IMR-90 (cell line): ENCODE data around the gene PHB1. TPM values are rescaled to one million over a fixed set of nuclear protein-coding genes. Genes with fewer than 3 reads are reported as not detected.

Experiments used
- ATAC-seq: fragments of 200-7000 bp; cut with Tn5 transposase; 2 replicates; pipeline ENCODE4 v1.9.1; 2020; ENCODE audit warnings: low read depth, mild to moderate bottlenecking, moderate library complexity
- BruUV-seq: library from RNA; stranded (reverse); fragments of 400-500 nt; replicated peaks from 2 replicates; lab custom pipeline; 2021; lab: Mats Ljungman, UMichigan
- CTCF ChIA-PET: fragments of 300-600 bp; formaldehyde crosslinking; extraction: SDS; loops from one replicate; lab custom pipeline; 2021; ENCODE audit warnings: antibody characterized with exemption; lab: Yijun Ruan, JAX
- POLR2A ChIA-PET: fragments of 300-600 bp; sonication (Branson Sonifier 250); formaldehyde crosslinking; loops from one replicate; lab custom pipeline; 2022; ENCODE audit warnings: antibody characterized with exemption; ENCODE audit not compliant: unreplicated experiment; lab: Charles Lee
- DNase-seq: peaks from one replicate; pipeline ENCODE4 v3.0.0; 2013
- H2AFZ ChIP-seq: replicated peaks from 2 replicates; pipeline ENCODE3; 2013; ENCODE audit warnings: low read length, mild to moderate bottlenecking; ENCODE audit not compliant: poor library complexity
- H2AK5ac ChIP-seq: 2 replicates; pipeline ENCODE4 v1.6.1; 2013; ENCODE audit warnings: low read depth, low read length, inconsistent platforms
- H2AK9ac ChIP-seq: replicated peaks from 2 replicates; pipeline ENCODE3; 2013; ENCODE audit warnings: mild to moderate bottlenecking, low read depth, low read length, moderate library complexity; ENCODE audit not compliant: poor library complexity
- H2BK120ac ChIP-seq: 2 replicates; pipeline ENCODE4 v1.6.1; 2013; ENCODE audit warnings: low read depth, low read length, inconsistent platforms
- H2BK15ac ChIP-seq: 3 replicates; pipeline ENCODE4 v1.6.1; 2013; ENCODE audit warnings: low read depth, low read length, inconsistent platforms
- H2BK20ac ChIP-seq: 2 replicates; pipeline ENCODE4 v1.6.1; 2013; ENCODE audit warnings: low read depth, mild to moderate bottlenecking, inconsistent platforms, low read length, moderate library complexity
- H2BK5ac ChIP-seq: 2 replicates; pipeline ENCODE4 v1.6.1; 2013; ENCODE audit warnings: mild to moderate bottlenecking, low read depth, low read length, inconsistent platforms; ENCODE audit not compliant: poor library complexity, severe bottlenecking
- H3K14ac ChIP-seq: replicated peaks from 2 replicates; pipeline ENCODE4 v1.6.1; 2013; ENCODE audit warnings: low read depth, low read length, inconsistent platforms
- H3K18ac ChIP-seq: 2 replicates; pipeline ENCODE4 v1.6.1; 2013; ENCODE audit warnings: low read depth, low read length, control low read depth
- H3K23ac ChIP-seq: 2 replicates; pipeline ENCODE4 v1.6.1; 2013; ENCODE audit warnings: low read depth, low read length, inconsistent platforms
- H3K27ac ChIP-seq: 2 replicates; pipeline ENCODE4 v1.5.1; 2013; ENCODE audit warnings: mild to moderate bottlenecking, control low read depth, low read length; ENCODE audit not compliant: insufficient read depth
- H3K27me3 ChIP-seq: 2 replicates; pipeline ENCODE4 v1.6.1; 2013; ENCODE audit warnings: low read length; ENCODE audit not compliant: control insufficient read depth, insufficient read depth
- H3K36me3 ChIP-seq: 2 replicates; pipeline ENCODE4 v1.6.1; 2013; ENCODE audit warnings: low read length, mixed read lengths; ENCODE audit not compliant: control insufficient read depth, insufficient read depth
- H3K4ac ChIP-seq: 2 replicates; pipeline ENCODE4 v1.6.1; 2013; ENCODE audit warnings: low read depth, low read length, inconsistent platforms
- H3K4me1 ChIP-seq: 2 replicates; pipeline ENCODE4 v1.6.1; 2013; ENCODE audit warnings: low read length, mixed read lengths; ENCODE audit not compliant: control insufficient read depth, insufficient read depth
- H3K4me2 ChIP-seq: 2 replicates; pipeline ENCODE4 v1.6.1; 2013; ENCODE audit warnings: low read depth, mild to moderate bottlenecking, control low read depth, low read length, moderate library complexity
- H3K4me3 ChIP-seq: 2 replicates; pipeline ENCODE4 v1.5.1; 2013; ENCODE audit warnings: low read depth, mild to moderate bottlenecking, control low read depth, low read length, moderate library complexity; ENCODE audit not compliant: insufficient read depth
- H3K56ac ChIP-seq: 2 replicates; pipeline ENCODE4 v1.6.1; 2013; ENCODE audit warnings: low read length, inconsistent platforms; ENCODE audit not compliant: insufficient read depth; ENCODE audit errors: extremely low read depth
- H3K79me1 ChIP-seq, 2 experiments: 2 replicates each; pipeline ENCODE4 v1.6.1; 2013; ENCODE audit warnings: low read length in 2 of 2, inconsistent platforms in 1 of 2, low read depth in 1 of 2
- H3K9ac ChIP-seq: 2 replicates; pipeline ENCODE4 v1.6.1; 2013; ENCODE audit warnings: low read depth, low read length, control low read depth
- H3K9me1 ChIP-seq: 2 replicates; pipeline ENCODE4 v1.6.1; 2013; ENCODE audit warnings: low read length, inconsistent platforms; ENCODE audit not compliant: insufficient read depth
- H3K9me3 ChIP-seq: 2 replicates; pipeline ENCODE4 v1.6.1; 2013; ENCODE audit warnings: low read length; ENCODE audit not compliant: control insufficient read depth, insufficient read depth
- H4K20me1 ChIP-seq: 2 replicates; pipeline ENCODE4 v1.6.1; 2013; ENCODE audit warnings: low read length, inconsistent platforms; ENCODE audit not compliant: insufficient read depth
- H4K5ac ChIP-seq: 2 replicates; pipeline ENCODE4 v1.6.1; 2013; ENCODE audit warnings: mild to moderate bottlenecking, low read depth, low read length, control low read depth
- H4K8ac ChIP-seq, 2 experiments: 2 replicates each; pipeline ENCODE4 v1.6.1; 2013; ENCODE audit warnings: low read depth in 2 of 2, low read length in 2 of 2, control low read depth in 1 of 2, inconsistent platforms in 1 of 2
- H4K91ac ChIP-seq: 2 replicates; pipeline ENCODE4 v1.6.1; 2013; ENCODE audit warnings: low read depth, low read length, inconsistent platforms; ENCODE audit not compliant: insufficient read depth
- BHLHE40 ChIP-seq: fragments of 150-350 bp; IDR thresholded peaks from 2 replicates; pipeline ENCODE4 v1.6.1; 2016; ENCODE audit warnings: mild to moderate bottlenecking, low read depth, low read length
- CEBPB ChIP-seq: IDR thresholded peaks from 2 replicates; pipeline ENCODE4 v1.6.1; 2012; ENCODE audit warnings: low read depth, low read length, improper control_type of control experiment
- CHD1 ChIP-seq: IDR thresholded peaks from 2 replicates; pipeline ENCODE4 v1.6.1; 2012; ENCODE audit warnings: low read depth, low read length, improper control_type of control experiment
- FOS ChIP-seq: fragments of 150-350 bp; IDR thresholded peaks from 2 replicates; pipeline ENCODE4 v1.6.1; 2016; ENCODE audit warnings: low read depth, low read length
- MAFK ChIP-seq: IDR thresholded peaks from 2 replicates; pipeline ENCODE4 v1.6.1; 2012; ENCODE audit warnings: low read depth, low read length, improper control_type of control experiment
- MAZ ChIP-seq: IDR thresholded peaks from 2 replicates; pipeline ENCODE4 v1.6.1; 2012; ENCODE audit warnings: low read depth, mild to moderate bottlenecking, low read length, improper control_type of control experiment, moderate library complexity, borderline replicate concordance
- MXI1 ChIP-seq: IDR thresholded peaks from 2 replicates; pipeline ENCODE4 v1.6.1; 2012; ENCODE audit warnings: low read depth, mild to moderate bottlenecking, low read length, moderate library complexity, borderline replicate concordance
- NFE2L2 ChIP-seq: fragments of 150-350 bp; IDR thresholded peaks from 2 replicates; pipeline ENCODE4 v1.6.1; 2016; ENCODE audit warnings: low read depth, mild to moderate bottlenecking, low read length
- POLR2A ChIP-seq: IDR thresholded peaks from 2 replicates; pipeline ENCODE4 v1.6.1; 2012; ENCODE audit warnings: mild to moderate bottlenecking, low read depth, low read length
- RAD21 ChIP-seq: IDR thresholded peaks from 2 replicates; pipeline ENCODE4 v1.6.1; 2012; ENCODE audit warnings: low read length, improper control_type of control experiment
- RCOR1 ChIP-seq: IDR thresholded peaks from 2 replicates; pipeline ENCODE4 v1.6.1; 2012; ENCODE audit warnings: mild to moderate bottlenecking, low read length, improper control_type of control experiment; ENCODE audit not compliant: insufficient replicate concordance
- RFX5 ChIP-seq: IDR thresholded peaks from 2 replicates; pipeline ENCODE4 v1.8.0; 2012; ENCODE audit warnings: low read depth, mild to moderate bottlenecking, low read length, moderate library complexity
- SMC3 ChIP-seq: fragments of 150-350 bp; IDR thresholded peaks from 2 replicates; pipeline ENCODE4 v1.6.1; 2016; ENCODE audit warnings: low read depth, mild to moderate bottlenecking, antibody characterized with exemption, low read length, moderate library complexity
- WGBS, 2 experiments: methylation state at CpG; one replicate each; pipeline versions ENCODE4 v1.1.5 to v1.1.7; 2013; ENCODE audit warnings: missing lambda C conversion rate in 2 of 2; ENCODE audit not compliant: insufficient read length in 1 of 2; ENCODE audit errors: extremely low coverage in 2 of 2; 5-methylcytosine and 5-hydroxymethylcytosine counted together
- dilution Hi-C: fragments of 300-500 bp; cut with HindIII; formaldehyde crosslinking; loops from one replicate; pipeline ENCODE4 v1.14.3; 2018; ENCODE audit warnings: low sequenced_read_pairs; ENCODE audit not compliant: unreplicated experiment
- in situ Hi-C: fragments of 300-500 bp; cut with MboI; formaldehyde crosslinking; loops from 3 replicates; pipeline ENCODE4 v1.14.3; 2019; ENCODE audit warnings: low sequenced_read_pairs, inconsistent platforms, mixed read lengths
- intact Hi-C: fragments of 100-400 bp; cut with micrococcal nuclease; formaldehyde crosslinking; loops from 2 replicates; pipeline ENCODE4 v1.10.0; 2022
- polyA plus RNA-seq, 3 experiments: library from polyadenylated mRNA; depleted of rRNA; stranded (reverse); fragments of >200 nt; gene quantifications; 2 replicates each; pipeline ENCODE4 v1.2.3, GENCODE V29; 2012; ENCODE audit warnings: low replicate concordance in 1 of 3
- total RNA-seq: library from RNA; depleted of rRNA; stranded (reverse); fragments of >200 nt; gene quantifications from 2 replicates; pipeline ENCODE4 v1.2.3, GENCODE V29; 2012
- TF ChIP-seq, protein P1 (sequence below): conservative IDR thresholded peaks from 2 replicates; pipeline ENCODE4 v1.5.1; 2012; ENCODE audit warnings: mild to moderate bottlenecking, low read depth, low read length, improper control_type of control experiment
- TF ChIP-seq, protein P2 (sequence below): fragments of 150-350 bp; IDR thresholded peaks from 2 replicates; pipeline ENCODE4 v1.6.1; 2016; ENCODE audit warnings: low read depth, mild to moderate bottlenecking, low read length, moderate library complexity, borderline replicate concordance
- TF ChIP-seq, protein P3 (sequence below): fragments of 150-350 bp; IDR thresholded peaks from 2 replicates; pipeline ENCODE4 v1.6.1; 2017; ENCODE audit warnings: mild to moderate bottlenecking, antibody characterized with exemption, low read length, low read depth

PHB1 gene
- total and polyA plus RNA-seq, 2 of the 4 experiments (the other 2 are of a cell fraction): 283 to 294 TPM

DNA sequence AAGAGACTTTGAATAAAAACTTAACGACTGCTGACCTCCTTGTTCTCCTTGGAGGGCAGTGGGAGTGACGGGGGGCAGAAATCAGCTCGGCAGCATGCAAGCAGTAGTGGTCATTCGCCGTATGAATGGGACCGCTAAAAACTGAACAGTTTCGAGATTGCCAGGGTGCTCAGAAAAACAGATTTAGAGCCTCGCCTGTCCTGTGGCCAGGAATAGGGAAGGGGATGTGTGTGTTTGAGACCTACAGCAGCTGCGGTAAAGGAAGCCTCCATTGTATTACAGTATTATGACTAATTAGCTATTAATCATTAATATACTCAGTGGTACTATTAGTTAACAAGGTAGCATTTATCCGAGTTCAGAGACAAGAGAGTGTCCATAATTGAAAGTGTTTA lies 52.0 kb downstream of the PHB1 start:
- no peak for DNase-seq
- POLR2A ChIA-PET: no interaction called here
- CTCF ChIA-PET: no interaction called here

More for the DNA sequence above, 52.0 kb downstream of the PHB1 start:
- peak overlapping the region; percentile 80 for H3K4me3 ChIP-seq
- in situ Hi-C loops (no loop called here), dilution Hi-C loops (no loop called here), intact Hi-C loops (loop anchor here (2.0 to 5.0 kb wide), 2 partner anchors 35 to 48 kb away; no protein-coding TSS in a partner anchor)
- no peaks in the 10 kb centered on the region for H3K36me3 ChIP-seq
- BruUV-seq: no TSS peak
- no peak overlapping the region for H3K56ac ChIP-seq
- peaks cover 35% of the 10 kb centered on the region for H4K20me1 ChIP-seq
- TF ChIP-seq, protein P1, sequence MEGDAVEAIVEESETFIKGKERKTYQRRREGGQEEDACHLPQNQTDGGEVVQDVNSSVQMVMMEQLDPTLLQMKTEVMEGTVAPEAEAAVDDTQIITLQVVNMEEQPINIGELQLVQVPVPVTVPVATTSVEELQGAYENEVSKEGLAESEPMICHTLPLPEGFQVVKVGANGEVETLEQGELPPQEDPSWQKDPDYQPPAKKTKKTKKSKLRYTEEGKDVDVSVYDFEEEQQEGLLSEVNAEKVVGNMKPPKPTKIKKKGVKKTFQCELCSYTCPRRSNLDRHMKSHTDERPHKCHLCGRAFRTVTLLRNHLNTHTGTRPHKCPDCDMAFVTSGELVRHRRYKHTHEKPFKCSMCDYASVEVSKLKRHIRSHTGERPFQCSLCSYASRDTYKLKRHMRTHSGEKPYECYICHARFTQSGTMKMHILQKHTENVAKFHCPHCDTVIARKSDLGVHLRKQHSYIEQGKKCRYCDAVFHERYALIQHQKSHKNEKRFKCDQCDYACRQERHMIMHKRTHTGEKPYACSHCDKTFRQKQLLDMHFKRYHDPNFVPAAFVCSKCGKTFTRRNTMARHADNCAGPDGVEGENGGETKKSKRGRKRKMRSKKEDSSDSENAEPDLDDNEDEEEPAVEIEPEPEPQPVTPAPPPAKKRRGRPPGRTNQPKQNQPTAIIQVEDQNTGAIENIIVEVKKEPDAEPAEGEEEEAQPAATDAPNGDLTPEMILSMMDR: no peak
- no peak for TF ChIP-seq MXI1
- no peak for TF ChIP-seq RAD21
- no peak for TF ChIP-seq RFX5
- no peak for TF ChIP-seq FOS
- TF ChIP-seq CHD1: no peak
- TF ChIP-seq NFE2L2: no peak
- TF ChIP-seq RCOR1: no peak
- no peak for TF ChIP-seq MAZ
- TF ChIP-seq SMC3: no peak
- TF ChIP-seq CEBPB: no peak
- TF ChIP-seq, protein P2, sequence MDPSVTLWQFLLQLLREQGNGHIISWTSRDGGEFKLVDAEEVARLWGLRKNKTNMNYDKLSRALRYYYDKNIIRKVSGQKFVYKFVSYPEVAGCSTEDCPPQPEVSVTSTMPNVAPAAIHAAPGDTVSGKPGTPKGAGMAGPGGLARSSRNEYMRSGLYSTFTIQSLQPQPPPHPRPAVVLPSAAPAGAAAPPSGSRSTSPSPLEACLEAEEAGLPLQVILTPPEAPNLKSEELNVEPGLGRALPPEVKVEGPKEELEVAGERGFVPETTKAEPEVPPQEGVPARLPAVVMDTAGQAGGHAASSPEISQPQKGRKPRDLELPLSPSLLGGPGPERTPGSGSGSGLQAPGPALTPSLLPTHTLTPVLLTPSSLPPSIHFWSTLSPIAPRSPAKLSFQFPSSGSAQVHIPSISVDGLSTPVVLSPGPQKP: no peak
- no peak for TF ChIP-seq MAFK
- no peak for TF ChIP-seq POLR2A
- TF ChIP-seq BHLHE40: no peak
- TF ChIP-seq, protein P3, sequence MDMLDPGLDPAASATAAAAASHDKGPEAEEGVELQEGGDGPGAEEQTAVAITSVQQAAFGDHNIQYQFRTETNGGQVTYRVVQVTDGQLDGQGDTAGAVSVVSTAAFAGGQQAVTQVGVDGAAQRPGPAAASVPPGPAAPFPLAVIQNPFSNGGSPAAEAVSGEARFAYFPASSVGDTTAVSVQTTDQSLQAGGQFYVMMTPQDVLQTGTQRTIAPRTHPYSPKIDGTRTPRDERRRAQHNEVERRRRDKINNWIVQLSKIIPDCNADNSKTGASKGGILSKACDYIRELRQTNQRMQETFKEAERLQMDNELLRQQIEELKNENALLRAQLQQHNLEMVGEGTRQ: no peak
- H3K9me1 ChIP-seq: peaks cover 5% of the 10 kb centered on the region; the same call in 1 of the 2 replicates
- no peak overlapping the region for H3K23ac ChIP-seq
- no peak overlapping the region for H2BK120ac ChIP-seq
- no peak overlapping the region for H4K91ac ChIP-seq
- H4K8ac ChIP-seq: peak overlapping the region; percentile 85 to 87
- peak overlapping the region; percentile 78 for H4K5ac ChIP-seq
- 12% methylated on average over 6 of the region's 10 CpGs; no CpG with 5 or more reads in 1 of the 2 experiments for WGBS, 2 experiments
- H3K27ac ChIP-seq: peak overlapping the region; percentile 21; the same call in 1 of the 2 replicates
- peak overlapping the region; percentile 28; the same call in 1 of the 2 replicates for H3K9ac ChIP-seq
- peak overlapping the region; percentile 93 for H2AFZ ChIP-seq
- H2BK5ac ChIP-seq: no peak overlapping the region
- no peaks in the 10 kb centered on the region for H3K27me3 ChIP-seq
- H3K4ac ChIP-seq: no peak overlapping the region
- no peaks in the 10 kb centered on the region for H3K9me3 ChIP-seq
- peaks cover 6% of the 10 kb centered on the region; the same call in 1 of the 2 replicates for H3K4me1 ChIP-seq
- ATAC-seq: no peak
- H3K79me1 ChIP-seq: peaks cover 18 to 35% of the 10 kb centered on the region in 2 experiments
- H2AK5ac ChIP-seq: no peak overlapping the region
- no peak overlapping the region for H3K18ac ChIP-seq
- no peak overlapping the region for H3K14ac ChIP-seq
- H2AK9ac ChIP-seq: peak overlapping the region; percentile 84
- 0 out of 3 replicates have a peak overlapping the region, but pooled peaks have one; percentile 11 for H2BK15ac ChIP-seq
- H3K4me2 ChIP-seq: peak overlapping the region; percentile 91
- no peak overlapping the region for H2BK20ac ChIP-seq
